ENCODE results near the gene KIAA0753.

Gene KIAA0753

GRCh38 chr17:6639586-6640535 lies 650 bp downstream of the KIAA0753 start:
- DNase-seq = no peak

- DNase-seq = no peak
Measured at GRCh38 chr17:6639014-6639585, 1.4 kb downstream of the KIAA0753 start.

DNA sequence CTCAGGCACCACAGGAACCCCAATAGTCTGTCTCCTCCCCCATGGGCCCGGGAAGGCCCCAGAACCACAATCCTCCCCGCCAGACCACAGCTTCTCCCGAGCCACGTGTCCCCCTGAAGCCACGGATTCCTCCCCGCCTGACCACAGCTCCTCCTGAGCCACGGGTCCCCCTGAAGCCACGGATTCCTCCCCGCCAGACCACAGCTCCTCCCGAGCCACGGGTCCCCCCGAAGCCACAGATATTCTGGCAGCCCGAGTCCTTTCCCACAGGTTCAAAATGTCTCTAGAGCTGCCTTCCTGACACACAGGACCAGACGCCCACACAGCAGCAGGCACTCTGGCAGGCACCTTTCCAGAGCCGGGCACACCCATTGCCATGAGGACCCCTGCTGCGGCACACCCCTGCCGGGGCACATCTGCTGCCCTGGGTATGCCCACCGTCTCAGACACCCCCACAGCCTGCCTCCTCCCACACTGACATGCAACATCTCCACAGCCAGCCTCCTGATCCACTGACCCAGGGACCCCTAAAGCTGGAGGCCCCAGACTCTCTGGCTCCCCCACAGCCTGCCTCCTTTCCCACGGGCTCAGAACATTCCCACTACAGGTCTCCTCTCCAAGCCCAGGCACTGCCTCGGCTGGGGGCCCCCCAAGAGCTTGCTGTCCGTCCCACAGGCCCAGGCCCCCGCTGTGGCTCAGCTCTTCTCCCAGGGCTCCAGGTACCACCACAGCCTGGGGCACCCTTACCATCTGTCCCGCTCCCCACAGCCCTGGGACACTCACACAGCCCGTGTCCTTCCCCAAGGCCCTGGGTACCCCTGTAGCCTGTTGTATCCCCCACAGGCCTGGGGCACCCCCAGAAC lies 2.2 kb downstream of the KIAA0753 start:
- no peak for DNase-seq

GRCh38 chr17:6637458-6637840 lies 3.1 kb downstream of the KIAA0753 start:
- DNase-seq = no peak

DNA sequence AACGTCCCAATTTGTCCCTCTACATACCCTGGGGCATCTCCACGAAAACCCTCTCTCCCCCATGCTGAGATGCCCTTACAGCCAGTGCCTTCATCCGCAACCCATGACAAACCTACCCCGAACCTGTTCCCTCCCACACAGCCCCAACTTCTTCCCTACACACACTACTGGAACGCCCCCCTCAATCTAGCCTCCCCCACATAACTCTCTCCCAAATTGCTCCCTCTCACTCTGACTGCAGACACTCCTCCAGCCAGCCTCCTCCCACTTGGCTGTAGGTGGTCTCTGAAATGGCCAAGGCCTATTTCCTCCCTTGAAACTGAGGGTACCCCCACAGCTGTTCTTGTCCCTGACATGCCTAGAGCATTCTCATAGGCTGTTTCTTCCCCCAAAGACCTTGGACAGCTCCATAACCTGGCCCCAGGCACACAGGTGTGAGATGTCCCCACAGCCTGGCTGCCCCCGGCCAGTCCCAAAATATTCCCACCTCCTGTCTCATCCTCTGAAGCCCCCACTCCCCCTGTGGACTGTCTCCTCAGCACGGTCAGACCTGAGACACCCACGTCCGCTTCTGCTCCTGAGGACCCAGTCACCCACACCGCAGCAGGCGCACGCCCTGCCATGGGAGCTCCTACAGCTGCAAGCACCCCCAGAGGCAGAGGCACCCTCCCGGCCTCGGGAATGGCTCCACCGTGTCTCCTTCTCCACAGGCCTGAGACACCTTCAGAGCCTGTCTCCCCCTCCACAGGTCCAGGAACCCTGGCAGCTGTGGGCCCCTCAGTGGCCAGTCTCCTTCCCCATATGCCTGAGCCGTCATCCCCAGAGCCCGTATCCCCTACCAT lies 3.7 kb downstream of the KIAA0753 start:
- no peak for DNase-seq

GRCh38 chr17:6636105-6636504 lies 4.4 kb downstream of the KIAA0753 start:
- no peak for DNase-seq

GRCh38 chr17:6633263-6633662 lies 7.2 kb downstream of the KIAA0753 start:
- DNase-seq = no peak

- DNase-seq = no peak
Measured at GRCh38 chr17:6632530-6632929, 8.0 kb downstream of the KIAA0753 start.

DNA sequence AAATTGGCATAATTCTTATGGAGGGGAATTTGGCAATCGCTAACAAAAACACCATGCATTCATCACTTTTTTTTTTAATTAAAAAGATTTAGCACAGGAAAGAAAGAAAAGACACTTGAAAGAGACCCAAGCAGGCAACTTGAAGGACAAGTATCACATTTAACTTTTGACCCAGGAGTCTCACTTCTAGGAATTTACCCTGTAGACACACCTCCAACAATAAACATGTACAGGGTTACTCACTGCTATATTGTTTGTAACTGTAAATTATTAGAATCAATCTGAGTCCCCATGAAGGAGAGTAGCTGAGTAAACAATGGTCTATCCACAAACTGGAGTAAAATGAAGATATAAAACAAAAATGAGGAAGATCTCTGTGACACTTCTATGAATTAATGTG lies 10.1 kb downstream of the KIAA0753 start:
- DNase-seq = no peak

DNA sequence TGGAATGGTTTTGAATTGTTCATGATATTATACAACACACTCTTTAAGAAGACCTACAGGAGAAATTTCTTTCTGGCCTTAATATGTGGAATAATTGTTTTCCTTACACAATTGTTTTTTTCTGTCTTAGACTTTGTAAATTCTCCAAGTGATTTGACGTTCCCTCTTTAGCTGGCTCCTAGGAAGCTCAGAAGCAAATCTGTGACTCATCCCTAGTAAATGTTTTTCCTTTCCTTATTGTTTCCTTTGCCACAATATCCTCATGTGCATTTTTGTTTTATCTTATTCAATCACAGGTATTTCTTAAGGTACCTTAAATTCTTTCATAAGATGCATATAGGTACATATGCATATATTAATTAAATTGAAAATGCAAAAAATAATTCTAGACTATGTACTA lies 13.5 kb downstream of the KIAA0753 start:
- DNase-seq = no peak

DNA sequence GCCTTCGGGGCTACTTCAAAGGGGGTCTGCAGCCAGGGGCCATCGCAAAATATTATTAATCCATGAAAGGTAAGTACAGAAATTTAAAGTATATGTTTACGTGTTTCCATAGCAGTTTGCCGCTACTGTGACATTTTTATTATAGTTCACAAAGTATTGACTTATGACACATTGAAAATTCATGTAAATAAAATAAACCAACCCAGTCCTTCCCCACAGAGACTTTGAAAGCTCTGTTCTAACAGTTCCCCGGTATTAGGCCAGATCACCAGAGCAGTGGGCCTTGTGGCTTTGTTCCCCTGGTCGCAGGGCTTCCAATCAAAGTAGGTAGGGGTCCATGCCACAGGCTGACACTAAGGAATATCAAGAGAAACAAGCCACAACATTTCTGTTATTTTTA lies 13.9 kb downstream of the KIAA0753 start:
- no peak for DNase-seq

GRCh38 chr17:6623941-6624340 lies 16.6 kb downstream of the KIAA0753 start:
- no peak for DNase-seq

GRCh38 chr17:6611231-6611630 lies 29.3 kb downstream of the KIAA0753 start:
- no peak for DNase-seq

GRCh38 chr17:6610011-6610410 lies 30.5 kb downstream of the KIAA0753 start:
- no peak for DNase-seq

DNA sequence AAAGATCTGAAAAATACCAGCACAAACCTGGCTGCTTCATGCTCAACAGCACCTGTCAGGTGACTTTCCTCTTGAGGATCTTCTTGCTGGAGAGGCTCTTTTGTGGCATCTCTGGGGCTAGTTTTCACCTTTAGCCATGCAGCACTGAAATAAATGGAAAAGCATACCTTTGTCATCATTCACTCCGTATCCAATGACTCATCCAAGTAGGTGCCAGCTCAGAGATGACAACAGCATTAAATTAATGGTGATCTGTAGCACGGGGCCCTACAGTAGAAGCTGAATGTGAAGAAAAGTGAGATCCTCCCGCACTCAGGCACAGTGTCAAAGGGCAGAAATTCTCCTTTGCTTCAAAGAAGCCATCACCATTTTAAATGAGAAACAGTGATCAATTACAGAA lies 32.2 kb downstream of the KIAA0753 start:
- DNase-seq = no peak

GRCh38 chr17:6605142-6605541 lies 35.4 kb downstream of the KIAA0753 start:
- no peak for DNase-seq

DNA sequence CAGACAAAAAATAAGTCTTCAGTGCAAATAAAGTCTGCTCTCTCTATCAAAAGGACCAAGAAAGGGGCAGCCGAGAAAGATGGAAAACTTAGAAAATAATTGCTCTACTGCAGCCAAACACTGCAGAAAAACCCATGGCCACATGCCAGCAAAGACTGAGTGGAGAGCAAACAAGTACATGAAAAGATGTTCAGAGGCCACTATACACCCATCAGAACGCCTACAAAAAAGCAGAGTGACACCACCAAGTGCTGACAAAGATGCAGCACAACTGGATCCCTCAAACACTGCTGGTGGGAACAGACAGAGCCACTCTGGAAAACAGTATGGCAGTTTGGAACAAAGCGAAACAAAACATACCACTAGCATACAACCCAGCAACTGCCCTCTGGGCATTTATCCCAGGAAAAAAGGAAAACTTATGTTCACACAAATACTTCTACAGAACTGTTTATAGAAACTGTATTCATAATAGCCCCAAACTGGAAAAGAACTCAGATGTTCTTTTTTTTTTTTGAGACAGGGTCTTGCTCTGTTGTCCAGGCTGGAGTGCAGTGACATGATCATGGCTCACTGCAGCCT lies 36.7 kb downstream of the KIAA0753 start:
- no peak for DNase-seq

GRCh38 chr17:6602141-6602540 lies 38.4 kb downstream of the KIAA0753 start:
- DNase-seq = no peak

- DNase-seq = no peak
Measured at GRCh38 chr17:6599364-6599763, 41.1 kb downstream of the KIAA0753 start.

DNA sequence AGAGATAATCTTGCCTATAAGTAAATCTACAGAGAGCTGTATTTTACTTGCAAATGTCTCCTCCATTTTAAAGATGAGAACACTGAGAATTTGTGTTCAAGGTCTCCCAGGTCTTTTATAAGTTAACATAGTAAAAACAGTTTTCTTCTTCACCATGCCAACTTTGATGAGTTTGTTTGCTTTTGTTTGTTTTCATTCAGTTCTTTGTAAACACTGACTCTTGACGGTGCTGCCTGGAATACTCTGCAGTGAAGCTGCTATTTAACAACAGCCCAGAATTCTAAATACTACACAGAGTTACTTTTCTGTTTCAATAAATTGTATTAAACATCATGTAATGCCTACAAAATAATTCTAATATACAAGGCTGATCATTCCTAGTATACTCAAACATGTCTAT lies 42.8 kb downstream of the KIAA0753 start:
- no peak for DNase-seq

- no peak for DNase-seq
Measured at GRCh38 chr17:6596941-6597340, 43.6 kb downstream of the KIAA0753 start.

- no peak for DNase-seq
Measured at GRCh38 chr17:6596511-6596910, 44.0 kb downstream of the KIAA0753 start.
